ENCODE data around the gene DES. TPM values are rescaled to one million over a fixed set of nuclear protein-coding genes. Genes with fewer than 3 reads are reported as not detected.
A peak's percentile ranks its signal among the peaks of the same experiment; 100 is the strongest.

DES gene
- total RNA-seq, 1 experiment from 2014 or later = not detected

GRCh38 chr2:219443016-219443696 is 25.0 kb downstream of the DES start:
- no peaks in the 10 kb centered on the region for H4K20me1 ChIP-seq (ENCODE audit: low read length)
- ATAC-seq = no peak
- no peak overlapping the region for H3K9ac ChIP-seq (ENCODE audit: low read length)
- peak overlapping the region; percentile 77 for H3K4me2 ChIP-seq (ENCODE audit: low read length)
- TF ChIP-seq CTCF (conservative IDR thresholded peaks at IDR 0.05; ENCODE audit: low read depth, low read length) (no peak), EZH2 (IDR thresholded peaks at IDR 0.05; ENCODE audit: low read length, unreplicated experiment) (no peak), EZH2phosphoT487 (IDR thresholded peaks at IDR 0.05; ENCODE audit: borderline replicate concordance, low read length) (no peak)
- no peak overlapping the region for H3K27ac ChIP-seq (ENCODE audit: low read length)
- H3K27me3 ChIP-seq (ENCODE audit: low read length) = no peaks in the 10 kb centered on the region
- no peaks in the 10 kb centered on the region for H3K36me3 ChIP-seq (ENCODE audit: low read depth, low read length)
- intact Hi-C loops (cut with micrococcal nuclease) = no loop called here
- no peaks in the 10 kb centered on the region for H3F3A ChIP-seq (ENCODE audit: low read length, unreplicated experiment)
- ChIA-PET CTCF (no interaction called here), POLR2A (ENCODE audit: unreplicated experiment) (interaction anchor here (1.6 kb wide), 1 partner anchor 10 kb away, joined by 11 read pairs; no protein-coding TSS in a partner anchor)
- no peak overlapping the region for H2AFZ ChIP-seq (ENCODE audit: low read length)
- TSS peak; percentile 52 for BruUV-seq (replicated peaks)
- H3K4me3 ChIP-seq (ENCODE audit: low read length) = peak overlapping the region; percentile 69
- H3K9me3 ChIP-seq (ENCODE audit: low read length) = no peaks in the 10 kb centered on the region
- peaks cover 18% of the 10 kb centered on the region for H3K4me1 ChIP-seq (ENCODE audit: insufficient read depth, low read length)
- no peak for DNase-seq
- H3K9me2 ChIP-seq (replicated peaks; ENCODE audit: low read length) = no peaks in the 10 kb centered on the region
- peaks cover 14% of the 10 kb centered on the region for H3K79me2 ChIP-seq (ENCODE audit: low read length)

DNA sequence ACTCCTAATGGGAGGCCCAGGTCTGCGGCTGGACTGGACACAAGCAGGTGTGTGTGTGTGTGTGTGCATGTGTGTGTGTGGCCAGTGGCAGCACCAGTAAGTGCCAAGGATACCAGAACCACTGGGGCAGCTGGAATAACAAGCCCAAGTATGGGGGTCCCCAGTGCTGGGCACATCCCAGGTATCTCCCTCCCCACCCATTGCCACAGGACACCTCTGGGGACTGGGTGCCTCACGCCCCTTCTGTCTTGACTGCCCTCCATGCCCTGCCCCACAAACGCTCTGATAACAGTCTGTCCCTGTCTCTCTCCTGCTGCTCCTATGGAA is 25.5 kb downstream of the DES start:
- no peak overlapping the region for H3K9ac ChIP-seq (ENCODE audit: low read length)
- no peaks in the 10 kb centered on the region for H3K36me3 ChIP-seq (ENCODE audit: low read depth, low read length)
- ChIA-PET POLR2A (ENCODE audit: unreplicated experiment) (no interaction called here), CTCF (no interaction called here)
- H4K20me1 ChIP-seq (ENCODE audit: low read length) = no peaks in the 10 kb centered on the region
- H3K27ac ChIP-seq (ENCODE audit: low read length) = no peak overlapping the region
- intact Hi-C loops (cut with micrococcal nuclease) = no loop called here
- H3K79me2 ChIP-seq (ENCODE audit: low read length) = peaks cover 14% of the 10 kb centered on the region
- H3K27me3 ChIP-seq (ENCODE audit: low read length) = no peaks in the 10 kb centered on the region
- H2AFZ ChIP-seq (ENCODE audit: low read length) = no peak overlapping the region
- ATAC-seq (no peak), DNase-seq (no peak)
- H3K4me3 ChIP-seq (ENCODE audit: low read length) = no peak overlapping the region
- H3F3A ChIP-seq (ENCODE audit: low read length, unreplicated experiment) = no peaks in the 10 kb centered on the region
- no peaks in the 10 kb centered on the region for H3K9me3 ChIP-seq (ENCODE audit: low read length)
- no peaks in the 10 kb centered on the region for H3K9me2 ChIP-seq (replicated peaks; ENCODE audit: low read length)
- no peak overlapping the region for H3K4me2 ChIP-seq (ENCODE audit: low read length)
- H3K4me1 ChIP-seq (ENCODE audit: insufficient read depth, low read length) = peaks cover 18% of the 10 kb centered on the region
- no TSS peak for BruUV-seq (replicated peaks)
- TF ChIP-seq CTCF (conservative IDR thresholded peaks at IDR 0.05; ENCODE audit: low read depth, low read length) (no peak), EZH2phosphoT487 (IDR thresholded peaks at IDR 0.05; ENCODE audit: borderline replicate concordance, low read length) (no peak), EZH2 (IDR thresholded peaks at IDR 0.05; ENCODE audit: low read length, unreplicated experiment) (no peak)

- CTCF ChIA-PET = no interaction called here
- intact Hi-C loops (cut with micrococcal nuclease) = no loop called here
- BruUV-seq (replicated peaks) = no TSS peak
Measured at GRCh38 chr2:219444566-219445091, 26.5 kb downstream of the DES start.

More at GRCh38 chr2:219444566-219445091, 26.5 kb downstream of the DES start:
- POLR2A ChIA-PET (ENCODE audit: unreplicated experiment) = no interaction called here
- H2AFZ ChIP-seq (ENCODE audit: low read length) = no peak overlapping the region
- H3K9me2 ChIP-seq (replicated peaks; ENCODE audit: low read length) = no peaks in the 10 kb centered on the region
- DNase-seq = no peak
- no peak overlapping the region for H3K27ac ChIP-seq (ENCODE audit: low read length)
- no peaks in the 10 kb centered on the region for H3K9me3 ChIP-seq (ENCODE audit: low read length)
- peaks cover 14% of the 10 kb centered on the region for H3K79me2 ChIP-seq (ENCODE audit: low read length)
- H3K4me2 ChIP-seq (ENCODE audit: low read length) = no peak overlapping the region
- no peaks in the 10 kb centered on the region for H4K20me1 ChIP-seq (ENCODE audit: low read length)
- H3K4me1 ChIP-seq (ENCODE audit: insufficient read depth, low read length) = peaks cover 18% of the 10 kb centered on the region
- no peaks in the 10 kb centered on the region for H3K36me3 ChIP-seq (ENCODE audit: low read depth, low read length)
- no peaks in the 10 kb centered on the region for H3F3A ChIP-seq (ENCODE audit: low read length, unreplicated experiment)
- TF ChIP-seq EZH2phosphoT487 (IDR thresholded peaks at IDR 0.05; ENCODE audit: borderline replicate concordance, low read length) = no peak
- no peak for TF ChIP-seq CTCF (conservative IDR thresholded peaks at IDR 0.05; ENCODE audit: low read depth, low read length)
- TF ChIP-seq EZH2 (IDR thresholded peaks at IDR 0.05; ENCODE audit: low read length, unreplicated experiment) = no peak
- ATAC-seq = no peak
- H3K27me3 ChIP-seq (ENCODE audit: low read length) = no peaks in the 10 kb centered on the region
- H3K9ac ChIP-seq (ENCODE audit: low read length) = no peak overlapping the region
- H3K4me3 ChIP-seq (ENCODE audit: low read length) = no peak overlapping the region
